ENCODE results near the gene LIMS2.
A peak's percentile ranks its signal among the peaks of the same experiment; 100 is the strongest.

LIMS2 gene

GRCh38 chr2:127681288-127681804, 6.0 kb upstream of the LIMS2 start:
- peak overlapping the region in 1 of 2 donors; percentile 48 for H3K4me3 ChIP-seq (ENCODE audit: low read depth in 1 of 2, low read length in 2 of 2)

GRCh38 chr2:127680706-127681287, 5.5 kb upstream of the LIMS2 start:
- H3K27me3 ChIP-seq (ENCODE audit: low read depth, low read length): peaks cover 3% of the 10 kb centered on the region
- H3K9me3 ChIP-seq (ENCODE audit: control insufficient read depth in 1 of 2, low read length in 2 of 2): no peaks in the 10 kb centered on the region
- peaks cover 0 to 37% of the 10 kb centered on the region in 2 donors for H3K4me1 ChIP-seq (ENCODE audit: control insufficient read depth in 1 of 2, insufficient read depth in 2 of 2, low read length in 2 of 2)
- no peaks in the 10 kb centered on the region for H3K36me3 ChIP-seq (ENCODE audit: control insufficient read depth in 1 of 2, insufficient read depth in 2 of 2, low read length in 2 of 2)
- no peak overlapping the region for H3K27ac ChIP-seq (ENCODE audit: low read length)
- peak overlapping the region in 1 of 2 donors; percentile 48 for H3K4me3 ChIP-seq (ENCODE audit: low read depth in 1 of 2, low read length in 2 of 2)

More at GRCh38 chr2:127681288-127681804, 6.0 kb upstream of the LIMS2 start:
- Histone ChIP-seq H3K27me3 (ENCODE audit: low read depth, low read length) (no peaks in the 10 kb centered on the region), H3K27ac (ENCODE audit: low read length) (no peak overlapping the region), H3K36me3 (ENCODE audit: control insufficient read depth in 1 of 2, insufficient read depth in 2 of 2, low read length in 2 of 2) (no peaks in the 10 kb centered on the region), H3K4me1 (ENCODE audit: control insufficient read depth in 1 of 2, insufficient read depth in 2 of 2, low read length in 2 of 2) (peaks cover 0 to 32% of the 10 kb centered on the region in 2 donors), H3K9me3 (ENCODE audit: control insufficient read depth in 1 of 2, low read length in 2 of 2) (no peaks in the 10 kb centered on the region)

- Histone ChIP-seq H3K27ac (ENCODE audit: low read length) (no peak overlapping the region), H3K4me3 (ENCODE audit: low read depth in 1 of 2, low read length in 2 of 2) (no peak overlapping the region), H3K4me1 (ENCODE audit: control insufficient read depth in 1 of 2, insufficient read depth in 2 of 2, low read length in 2 of 2) (peaks cover 0 to 39% of the 10 kb centered on the region in 2 donors), H3K27me3 (ENCODE audit: low read depth, low read length) (peaks cover 6% of the 10 kb centered on the region), H3K9me3 (ENCODE audit: control insufficient read depth in 1 of 2, low read length in 2 of 2) (no peaks in the 10 kb centered on the region), H3K36me3 (ENCODE audit: control insufficient read depth in 1 of 2, insufficient read depth in 2 of 2, low read length in 2 of 2) (no peaks in the 10 kb centered on the region)
Observed at GRCh38 chr2:127679680-127680361, 4.5 kb upstream of the LIMS2 start.

- no peak overlapping the region for H3K4me3 ChIP-seq (ENCODE audit: low read depth in 1 of 2, low read length in 2 of 2)
- H3K4me1 ChIP-seq (ENCODE audit: control insufficient read depth in 1 of 2, insufficient read depth in 2 of 2, low read length in 2 of 2): peaks cover 0 to 39% of the 10 kb centered on the region in 2 donors
- no peaks in the 10 kb centered on the region for H3K36me3 ChIP-seq (ENCODE audit: control insufficient read depth in 1 of 2, insufficient read depth in 2 of 2, low read length in 2 of 2)
- H3K27ac ChIP-seq (ENCODE audit: low read length): no peak overlapping the region
- H3K9me3 ChIP-seq (ENCODE audit: control insufficient read depth in 1 of 2, low read length in 2 of 2): no peaks in the 10 kb centered on the region
- peaks cover 9% of the 10 kb centered on the region for H3K27me3 ChIP-seq (ENCODE audit: low read depth, low read length)
Observed at GRCh38 chr2:127678991-127679390, 3.7 kb upstream of the LIMS2 start.

GRCh38 chr2:127678531-127678930, 3.2 kb upstream of the LIMS2 start:
- H3K27me3 ChIP-seq (ENCODE audit: low read depth, low read length): peaks cover 9% of the 10 kb centered on the region

GRCh38 chr2:127676906-127677305, 1.6 kb upstream of the LIMS2 start:
- H3K4me1 ChIP-seq (ENCODE audit: control insufficient read depth in 1 of 2, insufficient read depth in 2 of 2, low read length in 2 of 2): peaks cover 0 to 37% of the 10 kb centered on the region in 2 donors
- H3K27me3 ChIP-seq (ENCODE audit: low read depth, low read length): peaks cover 9% of the 10 kb centered on the region
- H3K4me3 ChIP-seq (ENCODE audit: low read depth in 1 of 2, low read length in 2 of 2): no peak overlapping the region
- H3K27ac ChIP-seq (ENCODE audit: low read length): no peak overlapping the region
- H3K36me3 ChIP-seq (ENCODE audit: control insufficient read depth in 1 of 2, insufficient read depth in 2 of 2, low read length in 2 of 2): no peaks in the 10 kb centered on the region
- no peaks in the 10 kb centered on the region for H3K9me3 ChIP-seq (ENCODE audit: control insufficient read depth in 1 of 2, low read length in 2 of 2)

More at GRCh38 chr2:127678531-127678930, 3.2 kb upstream of the LIMS2 start:
- no peak overlapping the region for H3K4me3 ChIP-seq (ENCODE audit: low read depth in 1 of 2, low read length in 2 of 2)
- no peaks in the 10 kb centered on the region for H3K36me3 ChIP-seq (ENCODE audit: control insufficient read depth in 1 of 2, insufficient read depth in 2 of 2, low read length in 2 of 2)
- H3K4me1 ChIP-seq (ENCODE audit: control insufficient read depth in 1 of 2, insufficient read depth in 2 of 2, low read length in 2 of 2): peaks cover 0 to 39% of the 10 kb centered on the region in 2 donors
- no peaks in the 10 kb centered on the region for H3K9me3 ChIP-seq (ENCODE audit: control insufficient read depth in 1 of 2, low read length in 2 of 2)
- no peak overlapping the region for H3K27ac ChIP-seq (ENCODE audit: low read length)

GRCh38 chr2:127674241-127675209, 805 bp downstream of the LIMS2 start:
- Histone ChIP-seq H3K27me3 (ENCODE audit: low read depth, low read length) (peaks cover 9% of the 10 kb centered on the region), H3K27ac (ENCODE audit: low read length) (peak overlapping the region; percentile 75), H3K4me1 (ENCODE audit: control insufficient read depth in 1 of 2, insufficient read depth in 2 of 2, low read length in 2 of 2) (peaks cover 0 to 33% of the 10 kb centered on the region in 2 donors), H3K36me3 (ENCODE audit: control insufficient read depth in 1 of 2, insufficient read depth in 2 of 2, low read length in 2 of 2) (no peaks in the 10 kb centered on the region), H3K9me3 (ENCODE audit: control insufficient read depth in 1 of 2, low read length in 2 of 2) (no peaks in the 10 kb centered on the region), H3K4me3 (ENCODE audit: low read depth in 1 of 2, low read length in 2 of 2) (peak overlapping the region; percentile 70 to 95)

GRCh38 chr2:127673291-127674069, 1.9 kb downstream of the LIMS2 start:
- Histone ChIP-seq H3K4me3 (ENCODE audit: low read depth in 1 of 2, low read length in 2 of 2) (peak overlapping the region; percentile 70 to 95), H3K4me1 (ENCODE audit: control insufficient read depth in 1 of 2, insufficient read depth in 2 of 2, low read length in 2 of 2) (peaks cover 0 to 33% of the 10 kb centered on the region in 2 donors), H3K27ac (ENCODE audit: low read length) (peak overlapping the region; percentile 75), H3K27me3 (ENCODE audit: low read depth, low read length) (peaks cover 9% of the 10 kb centered on the region), H3K9me3 (ENCODE audit: control insufficient read depth in 1 of 2, low read length in 2 of 2) (no peaks in the 10 kb centered on the region), H3K36me3 (ENCODE audit: control insufficient read depth in 1 of 2, insufficient read depth in 2 of 2, low read length in 2 of 2) (no peaks in the 10 kb centered on the region)

GRCh38 chr2:127672341-127673224, 2.7 kb downstream of the LIMS2 start:
- Histone ChIP-seq H3K36me3 (ENCODE audit: control insufficient read depth in 1 of 2, insufficient read depth in 2 of 2, low read length in 2 of 2) (no peaks in the 10 kb centered on the region), H3K4me3 (ENCODE audit: low read depth in 1 of 2, low read length in 2 of 2) (peak overlapping the region; percentile 70 to 95), H3K27me3 (ENCODE audit: low read depth, low read length) (peaks cover 9% of the 10 kb centered on the region), H3K9me3 (ENCODE audit: control insufficient read depth in 1 of 2, low read length in 2 of 2) (no peaks in the 10 kb centered on the region), H3K4me1 (ENCODE audit: control insufficient read depth in 1 of 2, insufficient read depth in 2 of 2, low read length in 2 of 2) (peaks cover 0 to 33% of the 10 kb centered on the region in 2 donors), H3K27ac (ENCODE audit: low read length) (peak overlapping the region; percentile 65)

All from muscle layer of duodenum (tissue), 2 donors.